NCI-H774 (cell line): Measurements from ENCODE around the gene HIBCH.

Source experiments
- DNase-seq: peaks from one replicate; lab custom pipeline; 2025; lab: John Stamatoyannopoulos, UW

Gene HIBCH

GRCh38 chr2:190156530-190157212 is 163.0 kb downstream of the HIBCH start:
- no peak for DNase-seq
